ENCODE data around the gene DISC1. TPM values are rescaled to one million over a fixed set of nuclear protein-coding genes. Genes with fewer than 3 reads are reported as not detected.

Gene DISC1
- total RNA-seq, 1 experiment from 2014 or later: 13.5 TPM

DNA sequence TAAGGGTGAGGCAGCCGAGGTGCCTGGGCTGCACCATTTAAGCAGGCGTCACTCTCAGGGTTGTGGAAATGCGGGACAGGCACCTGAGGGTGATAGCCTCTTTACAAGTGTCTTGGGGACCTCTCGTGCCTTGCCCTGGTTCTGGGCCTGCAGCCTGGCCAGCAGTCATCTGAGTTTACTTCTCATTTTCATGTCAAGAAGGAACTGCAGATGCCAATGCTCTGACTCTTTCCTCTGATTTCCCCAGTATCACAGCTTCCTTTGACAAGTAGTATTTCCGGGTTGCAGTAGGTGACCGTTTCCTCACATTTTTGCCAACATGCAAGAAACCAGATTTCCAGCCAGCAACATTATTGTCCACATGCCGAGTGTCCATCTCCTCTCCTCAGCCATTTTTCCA lies 286.9 kb downstream of the DISC1 start:
- ChIA-PET POLR2A (no interaction called here), CTCF (no interaction called here)
- TF ChIP-seq, protein P1, sequence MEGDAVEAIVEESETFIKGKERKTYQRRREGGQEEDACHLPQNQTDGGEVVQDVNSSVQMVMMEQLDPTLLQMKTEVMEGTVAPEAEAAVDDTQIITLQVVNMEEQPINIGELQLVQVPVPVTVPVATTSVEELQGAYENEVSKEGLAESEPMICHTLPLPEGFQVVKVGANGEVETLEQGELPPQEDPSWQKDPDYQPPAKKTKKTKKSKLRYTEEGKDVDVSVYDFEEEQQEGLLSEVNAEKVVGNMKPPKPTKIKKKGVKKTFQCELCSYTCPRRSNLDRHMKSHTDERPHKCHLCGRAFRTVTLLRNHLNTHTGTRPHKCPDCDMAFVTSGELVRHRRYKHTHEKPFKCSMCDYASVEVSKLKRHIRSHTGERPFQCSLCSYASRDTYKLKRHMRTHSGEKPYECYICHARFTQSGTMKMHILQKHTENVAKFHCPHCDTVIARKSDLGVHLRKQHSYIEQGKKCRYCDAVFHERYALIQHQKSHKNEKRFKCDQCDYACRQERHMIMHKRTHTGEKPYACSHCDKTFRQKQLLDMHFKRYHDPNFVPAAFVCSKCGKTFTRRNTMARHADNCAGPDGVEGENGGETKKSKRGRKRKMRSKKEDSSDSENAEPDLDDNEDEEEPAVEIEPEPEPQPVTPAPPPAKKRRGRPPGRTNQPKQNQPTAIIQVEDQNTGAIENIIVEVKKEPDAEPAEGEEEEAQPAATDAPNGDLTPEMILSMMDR (IDR thresholded peaks at IDR 0.05; ENCODE audit: insufficient read depth in 1 of 2, low read depth in 1 of 2, low read length in 1 of 2, severe bottlenecking in 1 of 2, unreplicated experiment in 1 of 2): no peak
- intact Hi-C loops (cut with micrococcal nuclease; ENCODE audit: unreplicated experiment): no loop called here
- H3K9me3 Mint-ChIP-seq (ENCODE audit: unreplicated experiment): no peaks in the 10 kb centered on the region
- H3K36me3 Mint-ChIP-seq (ENCODE audit: insufficient read depth, unreplicated experiment): no peaks in the 10 kb centered on the region
- H3K4me1 Mint-ChIP-seq (ENCODE audit: low read depth, unreplicated experiment): no peaks in the 10 kb centered on the region
- no TSS peak for BruUV-seq (replicated peaks)
- no peak overlapping the region for H3K4me3 Mint-ChIP-seq (ENCODE audit: unreplicated experiment)
- Histone ChIP-seq H3K27me3 (replicated peaks; ENCODE audit: control insufficient read depth, insufficient read depth, low read length) (no peaks in the 10 kb centered on the region), H3K4me3 (ENCODE audit: low read depth, low read length) (no peak overlapping the region), H3K36me3 (ENCODE audit: control insufficient read depth, insufficient read depth, low read length) (no peaks in the 10 kb centered on the region), H3K4me1 (no peaks in the 10 kb centered on the region), H3K9me3 (no peaks in the 10 kb centered on the region)
- H3K27ac Mint-ChIP-seq (ENCODE audit: unreplicated experiment): no peak overlapping the region
- no peak for DNase-seq
- H3K27me3 Mint-ChIP-seq (ENCODE audit: insufficient read depth, unreplicated experiment): no peaks in the 10 kb centered on the region

DNA sequence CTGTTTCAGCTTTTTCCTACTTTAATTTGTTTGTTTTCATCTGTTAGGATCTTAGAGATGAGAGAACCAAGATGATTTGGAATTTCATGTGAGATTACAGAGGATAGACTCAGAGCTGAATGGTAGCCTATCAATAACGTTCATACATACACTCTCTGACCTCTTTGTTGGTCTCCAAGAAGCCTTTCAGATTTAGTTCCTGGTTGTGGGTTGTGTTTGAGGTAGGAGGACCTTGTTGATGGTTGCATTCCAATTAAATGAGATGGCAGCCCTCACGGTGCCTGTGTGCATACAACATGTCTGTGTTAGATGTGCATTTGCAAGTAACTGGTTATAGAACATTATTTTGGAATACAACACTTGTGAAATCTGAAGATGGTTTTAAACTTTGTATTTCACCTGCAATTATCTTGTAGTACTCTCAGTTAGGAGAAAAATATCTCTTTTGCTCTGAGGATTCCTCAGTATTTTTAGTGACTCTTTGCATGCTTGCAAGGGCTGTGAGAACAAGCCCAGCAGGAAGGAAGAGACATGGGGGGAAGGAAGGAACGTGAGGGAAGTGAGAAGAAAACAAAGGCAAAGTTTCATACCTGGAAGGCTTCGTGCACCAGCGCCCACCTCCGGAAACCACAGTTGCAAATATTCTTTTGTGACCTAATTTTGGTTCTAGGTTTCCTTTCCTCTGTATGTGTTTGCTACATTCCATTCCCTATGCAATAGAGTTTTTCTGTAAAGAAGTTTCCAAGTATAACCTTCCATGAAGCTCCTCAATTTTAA lies 291.8 kb downstream of the DISC1 start:
- no peaks in the 10 kb centered on the region for H3K27me3 ChIP-seq (replicated peaks; ENCODE audit: control insufficient read depth, insufficient read depth, low read length)
- no peak overlapping the region for H3K4me3 ChIP-seq (ENCODE audit: low read depth, low read length)
- POLR2A ChIA-PET: no interaction called here
- CTCF ChIA-PET: no interaction called here
- intact Hi-C loops (cut with micrococcal nuclease; ENCODE audit: unreplicated experiment): no loop called here
- no peaks in the 10 kb centered on the region for H3K36me3 ChIP-seq (ENCODE audit: control insufficient read depth, insufficient read depth, low read length)
- Mint-ChIP-seq H3K27me3 (ENCODE audit: insufficient read depth, unreplicated experiment) (no peaks in the 10 kb centered on the region), H3K27ac (ENCODE audit: unreplicated experiment) (no peak overlapping the region), H3K9me3 (ENCODE audit: unreplicated experiment) (no peaks in the 10 kb centered on the region), H3K4me1 (ENCODE audit: low read depth, unreplicated experiment) (peaks cover 7% of the 10 kb centered on the region), H3K36me3 (ENCODE audit: insufficient read depth, unreplicated experiment) (no peaks in the 10 kb centered on the region), H3K4me3 (ENCODE audit: unreplicated experiment) (no peak overlapping the region)
- H3K9me3 ChIP-seq: no peaks in the 10 kb centered on the region
- H3K4me1 ChIP-seq: no peaks in the 10 kb centered on the region
- TF ChIP-seq, protein P1 (IDR thresholded peaks at IDR 0.05; ENCODE audit: insufficient read depth in 1 of 2, low read depth in 1 of 2, low read length in 1 of 2, severe bottlenecking in 1 of 2, unreplicated experiment in 1 of 2): no peak
- no TSS peak for BruUV-seq (replicated peaks)
- DNase-seq: no peak

DNA sequence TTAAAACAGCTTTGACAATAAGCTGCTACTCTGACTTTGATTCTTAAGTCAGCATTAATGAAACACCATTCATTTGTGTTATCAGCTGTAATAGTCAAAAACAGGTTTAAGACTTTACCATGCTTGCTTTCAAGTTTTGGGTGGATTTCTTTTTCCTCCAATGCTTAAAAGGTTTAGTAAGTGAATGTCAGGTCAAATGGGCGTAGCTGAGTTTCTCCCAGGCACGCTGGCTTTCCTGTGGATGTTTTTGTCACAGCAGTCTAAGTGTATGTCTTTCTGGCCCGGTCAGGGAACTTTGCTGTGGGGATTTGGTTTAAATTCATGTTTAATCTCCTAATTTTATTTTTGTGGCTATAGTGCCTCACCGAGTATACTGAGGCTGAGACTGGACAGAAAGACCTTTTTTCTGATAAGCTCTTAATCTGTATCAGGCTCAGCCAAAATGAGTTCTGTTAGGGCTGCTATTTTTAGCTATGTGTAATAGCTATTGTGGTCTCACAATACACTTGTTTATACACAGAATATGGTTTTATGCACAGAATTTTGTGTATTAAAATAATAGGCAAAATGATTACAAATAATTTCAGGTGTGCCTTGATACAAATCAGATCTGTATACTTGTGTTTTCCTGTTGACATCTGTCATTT lies 292.8 kb downstream of the DISC1 start:
- H3K4me1 ChIP-seq: no peaks in the 10 kb centered on the region
- H3K36me3 Mint-ChIP-seq (ENCODE audit: insufficient read depth, unreplicated experiment): no peaks in the 10 kb centered on the region
- no TSS peak for BruUV-seq (replicated peaks)
- no peaks in the 10 kb centered on the region for H3K9me3 ChIP-seq
- peaks cover 7% of the 10 kb centered on the region for H3K4me1 Mint-ChIP-seq (ENCODE audit: low read depth, unreplicated experiment)
- ChIA-PET CTCF (no interaction called here), POLR2A (no interaction called here)
- H3K27ac Mint-ChIP-seq (ENCODE audit: unreplicated experiment): no peak overlapping the region
- H3K36me3 ChIP-seq (ENCODE audit: control insufficient read depth, insufficient read depth, low read length): no peaks in the 10 kb centered on the region
- no peaks in the 10 kb centered on the region for H3K27me3 ChIP-seq (replicated peaks; ENCODE audit: control insufficient read depth, insufficient read depth, low read length)
- TF ChIP-seq, protein P1 (IDR thresholded peaks at IDR 0.05; ENCODE audit: insufficient read depth in 1 of 2, low read depth in 1 of 2, low read length in 1 of 2, severe bottlenecking in 1 of 2, unreplicated experiment in 1 of 2): no peak
- no peak for DNase-seq
- H3K4me3 Mint-ChIP-seq (ENCODE audit: unreplicated experiment): no peak overlapping the region
- no peak overlapping the region for H3K4me3 ChIP-seq (ENCODE audit: low read depth, low read length)
- intact Hi-C loops (cut with micrococcal nuclease; ENCODE audit: unreplicated experiment): no loop called here
- H3K27me3 Mint-ChIP-seq (ENCODE audit: insufficient read depth, unreplicated experiment): no peaks in the 10 kb centered on the region
- no peaks in the 10 kb centered on the region for H3K9me3 Mint-ChIP-seq (ENCODE audit: unreplicated experiment)

All from Caco-2 (cell line).